Measurements from ENCODE around the gene NTN3. TPM values are rescaled to one million over a fixed set of nuclear protein-coding genes. Genes with fewer than 3 reads are reported as not detected.

The NTN3 gene
- total and polyA plus RNA-seq, 9 donors, result 0.12 to 0.34 (median 0.19) TPM; not detected in 5

- no peak overlapping the region for H3K27ac ChIP-seq
- H3K9me3 ChIP-seq, result no peaks in the 10 kb centered on the region
- peak in 1 of 5 donors; percentile 34 for DNase-seq
- no peak for TF ChIP-seq EP300 (IDR thresholded peaks at IDR 0.05)
- no peak for TF ChIP-seq CTCF (IDR thresholded peaks at IDR 0.05)
- no peak for TF ChIP-seq POLR2A (IDR thresholded peaks at IDR 0.05)
- H3K4me1 ChIP-seq (ENCODE audit: insufficient read depth), result peaks cover 9% of the 10 kb centered on the region
- peak overlapping the region; percentile 62 for H3K4me3 ChIP-seq
- no peaks in the 10 kb centered on the region for H3K36me3 ChIP-seq
- intact Hi-C loops (cut with DNase I), result no loop called here
- peaks cover 6% of the 10 kb centered on the region for H3K27me3 ChIP-seq
- 10 to 15% (median 11%) methylated on average over 39 to 55 of the region's 55 CpGs for WGBS, 3 donors
Observed at GRCh38 chr16:2475413-2476344, 4.6 kb downstream of the NTN3 start.

- intact Hi-C loops (cut with DNase I), result no loop called here
- no peak for DNase-seq
- H3K4me1 ChIP-seq (ENCODE audit: insufficient read depth), result peaks cover 5% of the 10 kb centered on the region
- WGBS, 3 donors, result 93 to 94% (median 94%) methylated on average over 9 of the region's 9 CpGs
- peaks cover 5% of the 10 kb centered on the region for H3K27me3 ChIP-seq
- TF ChIP-seq EP300 (IDR thresholded peaks at IDR 0.05), result no peak
- no peak for TF ChIP-seq CTCF (IDR thresholded peaks at IDR 0.05)
- TF ChIP-seq POLR2A (IDR thresholded peaks at IDR 0.05), result no peak
- H3K27ac ChIP-seq, result no peak overlapping the region
- H3K36me3 ChIP-seq, result no peaks in the 10 kb centered on the region
- H3K4me3 ChIP-seq, result no peak overlapping the region
- H3K9me3 ChIP-seq, result no peaks in the 10 kb centered on the region
Observed at GRCh38 chr16:2476345-2476720, 5.2 kb downstream of the NTN3 start.

GRCh38 chr16:2476741-2477140 is 5.6 kb downstream of the NTN3 start:
- no peaks in the 10 kb centered on the region for H3K9me3 ChIP-seq
- intact Hi-C loops (cut with DNase I), result no loop called here

GRCh38 chr16:2477327-2477726 is 6.2 kb downstream of the NTN3 start:
- intact Hi-C loops (cut with DNase I), result no loop called here
- Histone ChIP-seq H3K27me3 (no peaks in the 10 kb centered on the region), H3K4me1 (ENCODE audit: insufficient read depth) (peaks cover 5% of the 10 kb centered on the region), H3K9me3 (no peaks in the 10 kb centered on the region), H3K27ac (no peak overlapping the region), H3K36me3 (no peaks in the 10 kb centered on the region), H3K4me3 (no peak overlapping the region)
- TF ChIP-seq EP300 (IDR thresholded peaks at IDR 0.05), result no peak
- TF ChIP-seq CTCF (IDR thresholded peaks at IDR 0.05), result no peak
- TF ChIP-seq POLR2A (IDR thresholded peaks at IDR 0.05), result no peak
- DNase-seq, result no peak
- 93 to 96% (median 95%) methylated on average over 3 of the region's 3 CpGs for WGBS, 3 donors

More at GRCh38 chr16:2476741-2477140, 5.6 kb downstream of the NTN3 start:
- WGBS, 3 donors, result 66 to 71% (median 68%) methylated on average over 3 of the region's 3 CpGs
- no peak for DNase-seq
- no peaks in the 10 kb centered on the region for H3K36me3 ChIP-seq
- peaks cover 5% of the 10 kb centered on the region for H3K4me1 ChIP-seq (ENCODE audit: insufficient read depth)
- no peak for TF ChIP-seq CTCF (IDR thresholded peaks at IDR 0.05)
- no peak for TF ChIP-seq EP300 (IDR thresholded peaks at IDR 0.05)
- no peak for TF ChIP-seq POLR2A (IDR thresholded peaks at IDR 0.05)
- H3K27ac ChIP-seq, result no peak overlapping the region
- peaks cover under 1% of the 10 kb centered on the region for H3K27me3 ChIP-seq
- no peak overlapping the region for H3K4me3 ChIP-seq
